ENCODE data around the gene CCL11. TPM values are rescaled to one million over a fixed set of nuclear protein-coding genes. Genes with fewer than 3 reads are reported as not detected.

CCL11 gene
- total RNA-seq, 1 experiment from 2014 or later: not detected

DNA sequence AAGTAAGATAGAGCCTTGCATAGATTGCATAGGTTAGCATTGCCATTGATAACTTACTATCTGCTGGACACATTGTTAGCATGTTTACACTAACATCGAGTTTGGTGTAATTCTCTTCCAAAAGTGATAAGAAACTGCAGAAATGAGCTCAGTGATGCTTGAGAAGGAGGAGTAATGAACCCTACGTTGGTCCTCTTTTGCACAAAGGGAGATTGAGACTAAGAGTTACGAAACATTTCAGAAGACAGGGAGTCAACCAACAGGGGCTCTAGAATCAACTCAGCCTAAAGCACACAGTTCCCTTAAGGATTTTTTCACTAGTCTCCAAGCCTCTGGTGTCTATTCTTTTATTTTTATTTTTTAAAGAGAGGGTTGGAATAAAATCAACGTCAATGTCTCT, 8.7 kb upstream of the CCL11 start:
- peaks cover 10% of the 10 kb centered on the region for H3K4me1 ChIP-seq (ENCODE audit: control insufficient read depth, insufficient read depth, low read length)
- DNase-seq (ENCODE audit: low read depth, low spot score) (no peak), ATAC-seq (no peak)
- H3K36me3 ChIP-seq (ENCODE audit: control insufficient read depth, insufficient read depth, low read length): no peaks in the 10 kb centered on the region
- no peaks in the 10 kb centered on the region for H3K27me3 ChIP-seq (ENCODE audit: control insufficient read depth, insufficient read depth, low read length)
- peak overlapping the region; percentile 9; the same call in 1 of the 2 replicates for H3K27ac ChIP-seq (ENCODE audit: low read length)
- H3K9me3 ChIP-seq (ENCODE audit: control insufficient read depth, insufficient read depth, low read depth, low read length): no peaks in the 10 kb centered on the region
- H3K4me3 ChIP-seq (ENCODE audit: low read depth in 2 of 2, low read length in 2 of 2): no peak overlapping the region
- TF ChIP-seq, protein P1, sequence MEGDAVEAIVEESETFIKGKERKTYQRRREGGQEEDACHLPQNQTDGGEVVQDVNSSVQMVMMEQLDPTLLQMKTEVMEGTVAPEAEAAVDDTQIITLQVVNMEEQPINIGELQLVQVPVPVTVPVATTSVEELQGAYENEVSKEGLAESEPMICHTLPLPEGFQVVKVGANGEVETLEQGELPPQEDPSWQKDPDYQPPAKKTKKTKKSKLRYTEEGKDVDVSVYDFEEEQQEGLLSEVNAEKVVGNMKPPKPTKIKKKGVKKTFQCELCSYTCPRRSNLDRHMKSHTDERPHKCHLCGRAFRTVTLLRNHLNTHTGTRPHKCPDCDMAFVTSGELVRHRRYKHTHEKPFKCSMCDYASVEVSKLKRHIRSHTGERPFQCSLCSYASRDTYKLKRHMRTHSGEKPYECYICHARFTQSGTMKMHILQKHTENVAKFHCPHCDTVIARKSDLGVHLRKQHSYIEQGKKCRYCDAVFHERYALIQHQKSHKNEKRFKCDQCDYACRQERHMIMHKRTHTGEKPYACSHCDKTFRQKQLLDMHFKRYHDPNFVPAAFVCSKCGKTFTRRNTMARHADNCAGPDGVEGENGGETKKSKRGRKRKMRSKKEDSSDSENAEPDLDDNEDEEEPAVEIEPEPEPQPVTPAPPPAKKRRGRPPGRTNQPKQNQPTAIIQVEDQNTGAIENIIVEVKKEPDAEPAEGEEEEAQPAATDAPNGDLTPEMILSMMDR (IDR thresholded peaks at IDR 0.05): no peak
- TF ChIP-seq, protein P2, sequence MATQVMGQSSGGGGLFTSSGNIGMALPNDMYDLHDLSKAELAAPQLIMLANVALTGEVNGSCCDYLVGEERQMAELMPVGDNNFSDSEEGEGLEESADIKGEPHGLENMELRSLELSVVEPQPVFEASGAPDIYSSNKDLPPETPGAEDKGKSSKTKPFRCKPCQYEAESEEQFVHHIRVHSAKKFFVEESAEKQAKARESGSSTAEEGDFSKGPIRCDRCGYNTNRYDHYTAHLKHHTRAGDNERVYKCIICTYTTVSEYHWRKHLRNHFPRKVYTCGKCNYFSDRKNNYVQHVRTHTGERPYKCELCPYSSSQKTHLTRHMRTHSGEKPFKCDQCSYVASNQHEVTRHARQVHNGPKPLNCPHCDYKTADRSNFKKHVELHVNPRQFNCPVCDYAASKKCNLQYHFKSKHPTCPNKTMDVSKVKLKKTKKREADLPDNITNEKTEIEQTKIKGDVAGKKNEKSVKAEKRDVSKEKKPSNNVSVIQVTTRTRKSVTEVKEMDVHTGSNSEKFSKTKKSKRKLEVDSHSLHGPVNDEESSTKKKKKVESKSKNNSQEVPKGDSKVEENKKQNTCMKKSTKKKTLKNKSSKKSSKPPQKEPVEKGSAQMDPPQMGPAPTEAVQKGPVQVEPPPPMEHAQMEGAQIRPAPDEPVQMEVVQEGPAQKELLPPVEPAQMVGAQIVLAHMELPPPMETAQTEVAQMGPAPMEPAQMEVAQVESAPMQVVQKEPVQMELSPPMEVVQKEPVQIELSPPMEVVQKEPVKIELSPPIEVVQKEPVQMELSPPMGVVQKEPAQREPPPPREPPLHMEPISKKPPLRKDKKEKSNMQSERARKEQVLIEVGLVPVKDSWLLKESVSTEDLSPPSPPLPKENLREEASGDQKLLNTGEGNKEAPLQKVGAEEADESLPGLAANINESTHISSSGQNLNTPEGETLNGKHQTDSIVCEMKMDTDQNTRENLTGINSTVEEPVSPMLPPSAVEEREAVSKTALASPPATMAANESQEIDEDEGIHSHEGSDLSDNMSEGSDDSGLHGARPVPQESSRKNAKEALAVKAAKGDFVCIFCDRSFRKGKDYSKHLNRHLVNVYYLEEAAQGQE (IDR thresholded peaks at IDR 0.05; ENCODE audit: insufficient read depth in 1 of 2, low read depth in 2 of 2, low read length in 1 of 2): no peak
- TF ChIP-seq SIN3A (IDR thresholded peaks at IDR 0.05; ENCODE audit: borderline replicate concordance, insufficient read depth, low read depth, low read length): no peak
- no peak for TF ChIP-seq POLR2AphosphoS5 (IDR thresholded peaks at IDR 0.05; ENCODE audit: low read depth, low read length)
- TF ChIP-seq TCF7L2 (IDR thresholded peaks at IDR 0.05; ENCODE audit: low read depth, low read length): no peak
- POLR2A ChIA-PET: no interaction called here
- intact Hi-C loops (cut with micrococcal nuclease; ENCODE audit: unreplicated experiment) (no loop called here), in situ Hi-C loops (cut with HindIII; ENCODE audit: low pct_unique_long_range_greater_than_20kb, low sequenced_read_pairs) (no loop called here)
- no TSS peak for BruUV-seq (replicated peaks)
- CTCF ChIA-PET: interaction anchor here (1.5 kb wide), 1 partner anchor 85 kb away, joined by 4 read pairs; no protein-coding TSS in a partner anchor

DNA sequence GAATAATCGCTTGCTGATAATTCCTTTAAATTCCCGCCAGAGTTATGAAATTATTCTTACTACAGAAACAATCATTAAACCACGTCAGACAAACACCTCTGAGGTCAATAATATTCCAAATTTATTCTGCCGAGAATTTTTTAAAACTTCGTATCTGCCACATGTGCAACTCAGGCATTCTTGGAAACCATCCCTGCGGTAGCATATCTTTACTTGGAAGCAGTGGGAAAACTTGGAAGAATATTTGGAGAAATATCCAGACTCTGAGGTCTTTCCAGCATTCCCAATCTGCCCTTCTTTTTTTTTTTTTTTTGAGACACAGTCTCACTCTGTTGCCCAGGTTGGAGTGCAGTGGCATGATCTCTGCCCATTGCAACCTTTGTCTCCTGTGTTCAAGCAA, 2.0 kb upstream of the CCL11 start:
- CTCF ChIA-PET: no interaction called here
- in situ Hi-C loops (cut with HindIII; ENCODE audit: low pct_unique_long_range_greater_than_20kb, low sequenced_read_pairs): no loop called here
- POLR2A ChIA-PET: no interaction called here
- DNase-seq (ENCODE audit: low read depth, low spot score) (no peak), ATAC-seq (no peak)
- BruUV-seq (replicated peaks): no TSS peak
- H3K4me3 ChIP-seq (ENCODE audit: low read depth in 2 of 2, low read length in 2 of 2): no peak overlapping the region
- no peaks in the 10 kb centered on the region for H3K9me3 ChIP-seq (ENCODE audit: control insufficient read depth, insufficient read depth, low read depth, low read length)
- H3K36me3 ChIP-seq (ENCODE audit: control insufficient read depth, insufficient read depth, low read length): no peaks in the 10 kb centered on the region
- no peak overlapping the region for H3K27ac ChIP-seq (ENCODE audit: low read length)
- TF ChIP-seq TCF7L2 (IDR thresholded peaks at IDR 0.05; ENCODE audit: low read depth, low read length) (no peak), POLR2AphosphoS5 (IDR thresholded peaks at IDR 0.05; ENCODE audit: low read depth, low read length) (no peak), SIN3A (IDR thresholded peaks at IDR 0.05; ENCODE audit: borderline replicate concordance, insufficient read depth, low read depth, low read length) (no peak)
- TF ChIP-seq, protein P2 (IDR thresholded peaks at IDR 0.05; ENCODE audit: insufficient read depth in 1 of 2, low read depth in 2 of 2, low read length in 1 of 2): no peak
- TF ChIP-seq, protein P1 (IDR thresholded peaks at IDR 0.05): no peak
- intact Hi-C loops (cut with micrococcal nuclease; ENCODE audit: unreplicated experiment): no loop called here
- no peaks in the 10 kb centered on the region for H3K4me1 ChIP-seq (ENCODE audit: control insufficient read depth, insufficient read depth, low read length)
- no peaks in the 10 kb centered on the region for H3K27me3 ChIP-seq (ENCODE audit: control insufficient read depth, insufficient read depth, low read length)

Data from Panc1 (cell line).